Measurements from ENCODE around the gene ARAP3. TPM values are rescaled to one million over a fixed set of nuclear protein-coding genes. Genes with fewer than 3 reads are reported as not detected.
A peak's percentile ranks its signal among the peaks of the same experiment; 100 is the strongest.

ARAP3 gene
- total RNA-seq, 1 donor from 2014 or later = 6.2 TPM

DNA sequence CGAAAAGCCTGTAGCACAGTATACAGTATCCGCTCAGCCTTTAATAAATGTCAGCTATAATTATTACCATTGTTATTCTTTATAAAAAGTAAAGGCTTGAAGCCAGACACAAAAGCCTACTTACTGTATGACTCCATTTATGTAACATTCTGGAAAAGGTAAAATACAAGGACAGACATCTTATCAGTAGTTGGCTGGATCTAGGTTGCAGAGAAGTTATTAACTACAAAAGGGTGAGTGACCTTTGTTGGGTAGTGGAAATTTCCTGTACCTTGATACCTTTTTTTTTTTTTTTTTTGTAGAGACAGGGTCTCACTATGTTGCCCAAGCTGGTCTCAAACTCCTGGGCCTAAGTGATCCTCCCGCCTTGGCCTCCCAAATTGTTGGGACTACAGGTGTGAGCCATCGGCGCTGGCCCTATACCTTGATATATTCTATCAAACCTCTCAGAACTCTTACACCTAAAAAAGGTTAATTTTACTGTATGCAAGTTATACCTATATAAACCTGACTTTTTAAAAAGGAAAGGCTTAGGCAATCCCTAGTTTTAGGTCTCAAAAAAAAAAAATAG lies 51.4 kb downstream of the ARAP3 start:
- Mint-ChIP-seq H3K9me3 (ENCODE audit: low read depth) (no peaks in the 10 kb centered on the region), H3K4me1 (ENCODE audit: low read depth) (peaks cover 6% of the 10 kb centered on the region), H3K27me3 (no peaks in the 10 kb centered on the region), H3K4me3 (ENCODE audit: low read depth) (no peak overlapping the region), H3K36me3 (ENCODE audit: insufficient read depth) (peaks cover 2% of the 10 kb centered on the region), H3K27ac (no peak overlapping the region)
- TF ChIP-seq, protein P1, sequence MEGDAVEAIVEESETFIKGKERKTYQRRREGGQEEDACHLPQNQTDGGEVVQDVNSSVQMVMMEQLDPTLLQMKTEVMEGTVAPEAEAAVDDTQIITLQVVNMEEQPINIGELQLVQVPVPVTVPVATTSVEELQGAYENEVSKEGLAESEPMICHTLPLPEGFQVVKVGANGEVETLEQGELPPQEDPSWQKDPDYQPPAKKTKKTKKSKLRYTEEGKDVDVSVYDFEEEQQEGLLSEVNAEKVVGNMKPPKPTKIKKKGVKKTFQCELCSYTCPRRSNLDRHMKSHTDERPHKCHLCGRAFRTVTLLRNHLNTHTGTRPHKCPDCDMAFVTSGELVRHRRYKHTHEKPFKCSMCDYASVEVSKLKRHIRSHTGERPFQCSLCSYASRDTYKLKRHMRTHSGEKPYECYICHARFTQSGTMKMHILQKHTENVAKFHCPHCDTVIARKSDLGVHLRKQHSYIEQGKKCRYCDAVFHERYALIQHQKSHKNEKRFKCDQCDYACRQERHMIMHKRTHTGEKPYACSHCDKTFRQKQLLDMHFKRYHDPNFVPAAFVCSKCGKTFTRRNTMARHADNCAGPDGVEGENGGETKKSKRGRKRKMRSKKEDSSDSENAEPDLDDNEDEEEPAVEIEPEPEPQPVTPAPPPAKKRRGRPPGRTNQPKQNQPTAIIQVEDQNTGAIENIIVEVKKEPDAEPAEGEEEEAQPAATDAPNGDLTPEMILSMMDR (IDR thresholded peaks at IDR 0.05; ENCODE audit: unreplicated experiment) = no peak
- no peak for DNase-seq (ENCODE audit: low spot score, unreplicated experiment)

DNA sequence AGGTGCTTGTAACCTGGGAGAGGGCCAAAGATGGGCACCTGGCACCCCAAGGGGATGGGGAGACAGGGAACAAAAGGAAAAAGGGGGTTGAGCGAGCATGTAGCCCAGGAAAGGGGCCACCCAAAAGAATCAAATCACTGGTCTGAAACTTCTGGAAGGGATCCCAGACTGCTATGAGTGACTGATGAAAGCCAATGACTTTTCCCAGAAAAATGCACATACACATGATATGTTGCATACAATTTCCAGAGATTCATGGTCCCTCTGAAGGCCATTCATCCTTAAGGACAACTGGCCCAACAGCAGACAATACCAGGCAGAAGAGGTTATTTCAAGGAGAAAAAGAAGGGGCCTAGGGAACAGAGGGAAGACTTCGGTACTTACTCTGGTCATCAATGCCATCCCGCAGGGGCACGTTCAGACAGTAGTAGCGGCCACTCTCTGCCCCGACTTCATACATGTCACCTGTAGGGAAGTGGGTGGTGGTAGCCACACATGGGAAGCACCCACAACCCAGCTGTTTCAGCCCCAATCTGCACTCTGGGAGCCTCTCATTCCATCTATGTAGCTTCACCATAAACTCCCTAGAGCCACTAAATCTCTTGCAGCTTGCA lies 53.7 kb downstream of the ARAP3 start:
- Mint-ChIP-seq H3K4me3 (ENCODE audit: low read depth) (no peak overlapping the region), H3K27me3 (no peaks in the 10 kb centered on the region), H3K27ac (no peak overlapping the region), H3K9me3 (ENCODE audit: low read depth) (no peaks in the 10 kb centered on the region), H3K4me1 (ENCODE audit: low read depth) (no peaks in the 10 kb centered on the region), H3K36me3 (ENCODE audit: insufficient read depth) (peaks cover 9% of the 10 kb centered on the region)
- TF ChIP-seq, protein P1 (IDR thresholded peaks at IDR 0.05; ENCODE audit: unreplicated experiment) = no peak
- DNase-seq (ENCODE audit: low spot score, unreplicated experiment) = no peak

DNA sequence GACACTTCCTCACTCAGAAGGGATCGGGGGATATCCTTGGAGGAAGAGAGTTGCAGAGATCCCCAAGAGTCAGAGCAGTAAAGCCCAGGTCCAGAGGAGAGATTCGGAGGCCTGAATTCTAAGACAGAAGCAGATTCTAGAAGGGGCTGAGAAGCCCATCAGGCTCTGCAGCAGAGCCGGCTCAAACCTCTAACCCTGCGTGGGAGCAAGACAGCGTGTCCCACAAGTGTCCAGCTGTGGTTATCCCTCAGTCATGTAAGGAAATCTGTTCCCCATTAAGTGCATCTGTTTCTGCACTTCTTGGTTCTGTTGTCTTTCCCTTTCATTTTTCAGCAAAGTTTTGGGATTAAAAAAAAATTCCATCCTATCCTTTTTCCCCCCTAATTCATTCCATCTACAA lies 58.4 kb downstream of the ARAP3 start:
- no peak for DNase-seq (ENCODE audit: low spot score, unreplicated experiment)
- Mint-ChIP-seq H3K4me1 (ENCODE audit: low read depth) (no peaks in the 10 kb centered on the region), H3K4me3 (ENCODE audit: low read depth) (no peak overlapping the region), H3K27ac (no peak overlapping the region), H3K27me3 (no peaks in the 10 kb centered on the region), H3K36me3 (ENCODE audit: insufficient read depth) (peaks cover 13% of the 10 kb centered on the region), H3K9me3 (ENCODE audit: low read depth) (no peaks in the 10 kb centered on the region)
- TF ChIP-seq, protein P1 (IDR thresholded peaks at IDR 0.05; ENCODE audit: unreplicated experiment) = no peak

DNA sequence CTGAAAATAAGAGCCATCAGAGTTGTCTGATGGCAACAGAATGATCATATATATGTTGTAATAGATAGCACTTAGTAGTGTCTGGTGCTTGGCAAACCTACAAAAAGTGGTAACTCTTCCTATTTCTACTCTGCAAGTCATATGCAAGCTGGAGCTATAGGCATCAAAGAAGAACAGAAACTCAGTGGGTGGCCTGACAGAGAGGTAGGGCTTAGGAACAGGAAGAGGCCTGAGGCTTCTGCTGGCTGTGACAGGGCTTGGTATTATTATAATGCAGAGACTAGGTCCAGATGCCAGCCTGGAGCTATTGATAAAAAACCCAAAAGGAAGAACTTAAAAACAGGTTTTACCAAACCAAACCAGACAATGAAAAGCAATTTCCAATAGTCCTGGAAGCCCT lies 58.8 kb downstream of the ARAP3 start:
- TF ChIP-seq, protein P1 (IDR thresholded peaks at IDR 0.05; ENCODE audit: unreplicated experiment) = no peak
- peaks cover 13% of the 10 kb centered on the region for H3K36me3 Mint-ChIP-seq (ENCODE audit: insufficient read depth)
- no peaks in the 10 kb centered on the region for H3K9me3 Mint-ChIP-seq (ENCODE audit: low read depth)
- no peak for DNase-seq (ENCODE audit: low spot score, unreplicated experiment)
- no peaks in the 10 kb centered on the region for H3K4me1 Mint-ChIP-seq (ENCODE audit: low read depth)
- H3K4me3 Mint-ChIP-seq (ENCODE audit: low read depth) = no peak overlapping the region
- H3K27me3 Mint-ChIP-seq = no peaks in the 10 kb centered on the region
- H3K27ac Mint-ChIP-seq = no peak overlapping the region

DNA sequence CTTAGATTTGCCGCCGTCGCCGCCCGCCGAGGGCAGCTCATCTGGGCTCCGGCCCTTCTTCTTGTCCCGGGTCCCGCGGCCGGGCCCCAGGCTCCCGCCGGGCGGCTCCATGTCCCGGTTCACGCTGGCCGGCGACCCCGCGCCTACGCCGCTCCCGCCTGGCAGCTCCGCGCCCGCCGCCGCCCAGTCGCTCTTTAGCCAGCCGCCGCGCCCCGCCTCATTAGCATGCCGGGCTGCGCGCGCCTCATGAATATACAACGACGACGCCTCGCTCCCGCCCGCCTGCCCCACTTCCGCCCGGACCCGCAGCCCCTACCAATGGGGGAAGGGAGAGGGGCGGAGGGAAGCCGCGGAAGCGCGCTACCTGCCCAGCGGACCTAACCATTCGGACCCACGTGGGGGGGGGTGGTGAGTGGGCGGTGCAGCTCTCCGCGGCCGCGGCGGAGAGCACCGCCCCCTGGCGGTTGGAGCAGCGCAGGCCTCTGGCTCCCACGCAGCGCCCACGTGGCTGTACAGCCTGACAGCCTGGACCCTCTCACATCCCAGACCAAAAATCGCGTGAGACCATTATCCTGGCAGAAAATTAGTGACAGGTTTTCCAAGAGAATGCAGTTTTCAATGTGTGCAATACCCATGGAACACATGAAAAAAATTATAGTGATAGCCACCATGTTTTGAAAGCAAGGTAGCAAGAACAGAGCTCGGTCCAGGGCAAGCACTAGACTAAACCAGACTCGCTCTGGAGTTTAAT lies 63.1 kb downstream of the ARAP3 start, which contains the start of gene DIAPH1:
DIAPH1 (minus strand) TSS at position 197 of the 751 bp plus-strand sequence; CDS start at position 111, 86 bp downstream.
- Mint-ChIP-seq H3K36me3 (ENCODE audit: insufficient read depth) (peaks cover 7% of the 10 kb centered on the region), H3K4me1 (ENCODE audit: low read depth) (peaks cover 25% of the 10 kb centered on the region), H3K27me3 (no peaks in the 10 kb centered on the region), H3K27ac (peak within 1 kb of the TSS; percentile 98), H3K9me3 (ENCODE audit: low read depth) (no peaks in the 10 kb centered on the region), H3K4me3 (ENCODE audit: low read depth) (peak within 1 kb of the TSS; percentile 99)
- TF ChIP-seq, protein P1 (IDR thresholded peaks at IDR 0.05; ENCODE audit: unreplicated experiment) = peak; percentile 96
- DNase-seq (ENCODE audit: low spot score, unreplicated experiment) = peak; percentile 96

Data from progenitor cell of endocrine pancreas (in vitro differentiated cells).